ENCODE measurements around the gene FZR1.
"Not testable (repeated sequence)": the region's sequence is repeated elsewhere in the genome, so short reads cannot be mapped to it uniquely, and the experiment has no call there.

FZR1 gene

GRCh38 chr19:3497757-3498520, 8.2 kb upstream of the FZR1 start:
- DNase-seq, result no peak

GRCh38 chr19:3499738-3500428, 6.2 kb upstream of the FZR1 start:
- no peak for DNase-seq

- peak; percentile 86 to 90 for DNase-seq
Observed at GRCh38 chr19:3500429-3501101, 5.5 kb upstream of the FZR1 start, which contains the start of gene DOHH. TSS of gene DOHH (minus strand) at chr19:3500674. CDS start at chr19:3496814, 3,860 bp downstream.

- DNase-seq, result no peak
Observed at GRCh38 chr19:3501780-3502179, 4.3 kb upstream of the FZR1 start.

- no peak for DNase-seq
Observed at GRCh38 chr19:3503036-3503572, 3.0 kb upstream of the FZR1 start.

GRCh38 chr19:3504735-3505134, 1.4 kb upstream of the FZR1 start:
- DNase-seq, result no peak

GRCh38 chr19:3506384-3507340, 551 bp downstream of the FZR1 start:
- no peak for DNase-seq

GRCh38 chr19:3507371-3508120, 1.4 kb downstream of the FZR1 start:
- DNase-seq, result no peak

GRCh38 chr19:3508121-3508661, 2.1 kb downstream of the FZR1 start:
- DNase-seq, result not testable (repeated sequence)

GRCh38 chr19:3508771-3509535, 2.8 kb downstream of the FZR1 start:
- DNase-seq, result no peak

- no peak for DNase-seq
Observed at GRCh38 chr19:3509566-3509989, 3.5 kb downstream of the FZR1 start.

GRCh38 chr19:3510727-3511126, 4.6 kb downstream of the FZR1 start:
- DNase-seq, result no peak

GRCh38 chr19:3511506-3512251, 5.6 kb downstream of the FZR1 start:
- DNase-seq, result no peak

- DNase-seq, result no peak
Observed at GRCh38 chr19:3512562-3513228, 6.6 kb downstream of the FZR1 start.

GRCh38 chr19:3513229-3514140, 7.4 kb downstream of the FZR1 start:
- DNase-seq, result no peak

- no peak for DNase-seq
Observed at GRCh38 chr19:3514930-3515329, 8.8 kb downstream of the FZR1 start.

- no peak for DNase-seq
Observed at GRCh38 chr19:3515891-3516422, 9.8 kb downstream of the FZR1 start.

All from NCI-H1930 (cell line).